AG08396 (cell line): ENCODE measurements around the gene CREB3.

Experiments used
- DNase-seq: peaks from one replicate; pipeline ENCODE4 v3.0.0; 2012; ENCODE audit warnings: low spot score, mixed read lengths

The CREB3 gene

DNA sequence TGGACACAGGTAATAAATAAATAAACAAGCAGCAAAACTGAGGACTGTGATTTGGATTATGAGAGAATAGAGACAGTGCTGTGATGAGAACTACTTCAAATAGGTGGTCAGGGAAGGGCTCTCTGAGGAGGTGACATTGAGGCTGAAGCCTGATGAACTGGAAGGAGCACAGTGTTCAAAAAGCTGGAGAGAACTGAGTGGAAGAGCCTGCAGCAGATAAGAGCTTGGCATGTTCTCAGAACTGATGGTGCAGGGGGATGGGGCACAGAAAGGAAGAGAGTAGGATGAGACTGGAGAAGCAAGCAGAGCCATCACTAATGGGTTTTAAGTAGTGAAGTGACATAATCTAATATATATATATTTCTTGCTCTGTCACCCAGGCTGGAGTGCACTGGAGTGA lies 31.5 kb upstream of the CREB3 start:
- DNase-seq = no peak

DNA sequence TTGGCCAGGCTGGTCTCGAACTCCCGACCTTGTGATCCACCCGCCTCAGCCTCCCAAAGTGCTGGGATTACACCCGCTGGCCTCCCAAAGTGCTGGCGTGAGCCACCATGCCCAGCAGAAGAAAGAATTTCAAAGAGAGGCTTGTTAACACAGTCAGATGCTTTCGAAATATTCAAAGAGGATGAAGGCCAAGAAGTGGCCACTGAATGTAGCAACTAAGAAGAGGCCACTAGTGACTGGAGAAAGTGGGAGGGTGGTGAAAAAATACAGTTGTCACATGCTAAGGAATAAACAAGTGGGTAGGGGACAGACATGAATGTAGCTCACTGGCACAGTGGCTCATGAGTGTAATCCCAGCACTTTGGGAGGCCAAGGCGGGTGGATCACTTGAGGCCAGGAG lies 29.8 kb upstream of the CREB3 start:
- no peak for DNase-seq

DNA sequence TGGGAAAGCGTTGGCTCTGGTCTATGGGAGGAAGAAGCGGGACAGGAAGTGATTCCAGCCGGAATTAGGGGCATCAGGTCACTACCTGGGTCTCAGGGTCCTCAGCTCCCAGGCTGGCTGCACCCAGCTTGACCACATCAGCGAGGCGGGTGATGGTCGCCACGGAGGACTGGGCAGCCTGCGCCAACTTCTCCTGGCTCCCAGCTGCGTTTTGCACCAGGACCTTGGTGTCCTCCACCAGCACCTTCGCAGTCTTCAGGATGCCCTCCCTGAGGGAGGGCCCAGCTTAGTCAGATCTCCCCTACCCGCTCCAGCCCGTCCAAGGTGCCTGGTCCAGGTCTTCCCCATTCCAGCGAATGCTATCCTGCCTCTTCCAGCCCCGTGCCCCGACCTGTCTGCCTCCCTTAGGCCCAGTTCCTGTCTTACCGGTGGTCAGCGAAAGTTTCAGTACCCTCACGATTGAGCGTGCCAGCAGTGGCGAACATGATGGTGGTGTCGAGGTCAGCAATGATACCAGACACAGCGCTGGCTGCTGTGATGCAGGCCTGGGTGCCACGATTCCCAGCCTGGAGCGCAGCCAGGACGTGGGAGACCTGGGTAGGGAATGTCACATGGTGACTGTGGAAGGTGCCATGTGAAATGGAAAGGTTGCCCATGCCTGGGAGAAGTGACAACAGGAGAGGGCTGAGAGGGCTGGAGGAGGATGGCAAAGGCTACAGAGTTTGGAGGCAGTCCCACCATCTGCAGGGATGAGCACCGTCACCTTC lies 28.4 kb upstream of the CREB3 start:
- no peak for DNase-seq

DNA sequence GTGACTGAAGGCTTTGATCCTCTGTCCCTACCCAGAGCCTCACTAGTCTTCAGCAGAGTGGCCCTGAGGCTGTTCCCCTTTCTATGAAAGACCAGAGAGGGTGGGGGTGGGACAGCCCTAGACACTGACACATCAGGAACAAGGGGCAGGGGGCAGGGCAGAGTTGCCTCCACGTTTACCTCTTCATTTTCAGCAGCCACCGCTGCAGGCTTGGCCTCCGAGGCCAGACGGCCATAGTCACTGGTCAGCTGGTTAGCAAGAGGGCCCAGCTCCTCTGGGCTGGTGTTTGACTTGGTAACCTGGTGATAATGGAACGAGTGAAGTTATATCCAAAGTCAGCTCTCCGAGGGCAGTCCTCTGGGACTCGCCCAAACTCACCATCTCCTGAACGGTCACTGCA lies 27.1 kb upstream of the CREB3 start:
- DNase-seq = no peak

DNA sequence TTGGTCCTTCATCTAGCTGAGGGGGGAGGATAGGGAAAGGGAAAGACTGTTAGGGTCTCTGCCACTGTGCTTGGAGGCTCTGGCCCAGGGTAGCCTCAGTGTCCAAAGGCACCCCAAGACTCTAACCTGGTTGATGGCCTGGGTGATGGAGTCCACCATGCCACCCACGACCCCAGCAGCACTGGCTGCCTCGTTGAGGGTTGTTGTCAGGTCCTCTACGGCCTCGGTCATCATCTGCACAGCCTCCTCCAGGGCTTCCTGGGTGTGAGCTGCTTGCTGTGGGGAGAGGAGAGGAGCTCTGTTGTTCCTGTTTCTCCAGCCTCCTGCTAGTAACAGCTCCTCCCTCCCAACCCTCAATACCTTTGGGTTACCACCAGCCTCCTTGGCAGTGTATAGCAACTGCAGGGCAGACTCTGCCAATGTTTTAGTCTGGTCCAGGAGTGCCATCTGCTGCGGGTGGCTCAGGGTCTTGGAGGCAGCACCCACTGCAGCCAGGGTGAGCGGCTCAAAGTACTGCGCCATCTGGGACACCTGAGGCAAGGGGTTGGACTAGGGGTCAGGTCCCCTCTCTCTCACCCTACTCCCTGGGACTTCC lies 26.5 kb upstream of the CREB3 start:
- no peak for DNase-seq

DNA sequence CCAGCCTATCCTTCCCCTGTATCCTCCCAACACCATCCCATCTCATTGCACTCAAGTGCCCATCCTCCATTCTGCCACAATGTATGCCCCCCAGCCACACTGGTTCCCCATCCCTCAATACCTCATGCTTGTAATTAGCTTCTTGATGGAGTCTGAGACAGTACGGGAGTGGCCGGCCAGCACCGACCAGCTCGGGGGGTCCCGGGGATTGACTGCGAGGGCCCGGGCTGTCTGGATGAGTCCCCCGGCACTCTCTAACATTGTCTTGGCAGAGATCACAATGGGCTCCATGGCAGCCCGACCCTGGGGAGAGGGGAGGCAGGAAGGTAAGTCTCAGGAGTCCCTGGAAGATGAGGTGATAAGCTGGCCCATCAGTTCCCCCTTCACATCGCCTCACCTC lies 25.5 kb upstream of the CREB3 start:
- no peak for DNase-seq

DNA sequence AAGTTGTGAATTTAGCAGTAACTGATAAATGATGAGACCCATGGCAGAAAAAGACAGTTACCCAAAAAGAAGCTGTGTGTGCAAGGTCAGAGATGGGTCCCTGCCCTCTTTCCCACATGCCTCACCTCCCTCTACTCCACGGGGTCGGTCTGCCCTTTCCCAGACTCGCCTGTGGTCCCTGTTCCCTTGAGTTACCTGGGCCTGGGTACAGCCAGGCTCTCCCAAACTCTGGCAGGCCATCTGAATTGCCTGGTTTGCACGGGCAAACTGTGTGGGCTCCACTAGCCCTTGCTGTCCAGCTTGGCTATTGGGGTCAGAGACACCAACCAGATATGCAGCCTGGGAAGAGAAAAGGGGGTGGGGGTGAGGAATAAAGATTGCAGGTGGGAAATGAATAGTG lies 24.3 kb upstream of the CREB3 start:
- no peak for DNase-seq

DNA sequence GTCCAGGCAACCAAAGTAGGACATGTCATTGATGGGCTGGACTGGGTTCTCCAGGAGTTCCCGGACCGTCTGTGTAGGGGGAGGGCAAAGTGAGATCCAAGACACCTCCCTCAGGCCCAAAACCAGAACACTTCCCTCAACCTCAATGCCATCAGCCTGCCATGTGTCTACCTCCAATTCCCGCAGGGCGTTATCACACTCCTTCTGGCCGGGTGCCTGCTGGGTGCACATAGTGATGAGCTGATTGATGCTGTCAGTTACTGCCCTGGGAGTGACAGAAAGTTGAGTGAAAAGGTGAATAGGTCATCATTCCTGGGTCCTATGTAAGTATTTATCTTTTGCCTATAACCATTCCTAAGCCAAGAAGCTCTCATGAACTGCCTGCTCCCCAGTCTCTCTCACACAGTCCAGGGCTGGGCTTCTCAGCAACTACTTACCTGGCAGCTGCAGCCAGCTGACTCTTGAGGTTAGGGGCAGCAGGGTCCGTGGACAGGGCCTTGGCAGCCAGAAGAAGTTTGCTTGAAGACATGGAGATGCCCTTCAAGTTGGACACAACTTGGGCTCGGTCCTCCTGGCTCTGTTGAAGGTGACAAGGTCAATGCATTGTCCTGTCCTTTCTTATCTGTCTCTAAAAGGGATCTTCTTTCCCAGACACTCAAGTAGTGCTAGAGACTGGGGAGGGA lies 21.5 kb upstream of the CREB3 start:
- DNase-seq = no peak

DNA sequence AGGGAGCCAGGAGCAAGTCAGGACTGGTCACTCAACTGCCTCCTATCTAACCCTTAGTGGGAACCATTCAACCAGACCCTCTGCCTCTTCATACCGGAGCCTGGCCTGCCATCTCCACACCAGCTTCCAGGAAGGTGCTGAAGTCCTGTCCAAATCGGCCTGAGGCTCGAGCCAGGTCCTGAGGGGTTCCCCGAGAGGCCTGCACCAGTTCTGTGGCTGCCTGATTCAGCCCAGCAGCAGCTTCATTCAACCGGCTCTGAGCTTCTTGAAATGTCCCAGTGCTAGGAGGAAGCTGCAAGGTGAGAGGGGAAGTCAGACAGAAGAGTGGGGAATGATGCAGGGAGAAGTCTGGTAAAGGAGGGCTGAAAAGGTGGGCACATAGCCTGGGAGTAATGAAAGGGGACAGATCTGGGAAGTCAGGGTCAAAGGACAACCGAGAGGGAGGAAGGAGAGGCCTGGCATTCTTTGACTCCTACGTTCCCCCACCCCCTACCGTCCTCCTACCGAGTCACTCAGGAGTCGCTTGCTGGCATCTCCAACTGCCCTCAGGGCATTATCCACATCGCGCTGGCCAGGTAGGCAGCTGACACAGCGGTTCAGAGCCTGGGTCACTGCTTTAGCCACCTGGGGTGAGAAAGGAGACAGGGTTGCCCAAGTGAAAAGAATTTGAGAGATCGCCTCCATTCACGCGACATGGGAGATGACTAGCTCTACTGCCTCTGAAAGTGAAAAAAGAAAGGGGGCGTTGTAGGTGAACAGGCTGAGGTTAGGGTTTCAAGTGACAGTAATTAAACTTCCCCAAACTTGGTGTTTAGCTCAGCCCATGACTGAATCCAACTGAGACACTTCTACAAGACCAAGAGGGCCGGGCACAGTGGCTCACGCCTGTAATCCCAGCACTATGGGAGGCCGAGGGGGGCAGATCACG lies 20.7 kb upstream of the CREB3 start:
- no peak for DNase-seq

DNA sequence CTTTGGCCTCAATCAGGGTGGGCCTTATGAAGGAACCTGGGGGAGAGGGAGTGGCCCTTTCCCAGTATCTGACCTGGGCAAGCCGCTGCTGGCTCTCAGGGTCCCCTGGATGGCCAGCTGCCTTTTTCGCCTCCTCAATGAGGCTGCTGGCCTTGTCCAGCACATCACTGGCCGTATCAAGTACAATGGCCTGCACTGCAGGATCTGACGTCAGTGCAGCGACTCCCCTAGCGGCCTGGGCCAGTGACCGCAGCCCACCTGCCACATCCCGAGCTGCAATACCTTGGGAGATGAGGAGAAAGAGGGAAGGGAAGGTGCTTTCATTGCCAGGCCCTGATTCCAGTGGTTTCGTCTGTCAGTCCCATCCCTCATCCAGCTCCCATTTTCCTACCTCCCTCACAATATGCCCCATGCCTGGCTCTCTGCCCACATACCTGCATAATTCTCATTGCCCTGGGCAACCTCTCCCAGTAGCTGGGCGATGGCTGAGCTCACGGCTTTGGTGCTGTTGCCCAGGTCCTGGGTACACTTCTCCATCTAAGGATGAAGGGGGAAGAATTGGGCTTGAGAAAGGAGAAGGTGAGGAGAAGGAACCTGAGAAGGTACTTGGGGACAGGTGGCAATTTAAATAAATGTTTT lies 19.6 kb upstream of the CREB3 start:
- DNase-seq = no peak

DNA sequence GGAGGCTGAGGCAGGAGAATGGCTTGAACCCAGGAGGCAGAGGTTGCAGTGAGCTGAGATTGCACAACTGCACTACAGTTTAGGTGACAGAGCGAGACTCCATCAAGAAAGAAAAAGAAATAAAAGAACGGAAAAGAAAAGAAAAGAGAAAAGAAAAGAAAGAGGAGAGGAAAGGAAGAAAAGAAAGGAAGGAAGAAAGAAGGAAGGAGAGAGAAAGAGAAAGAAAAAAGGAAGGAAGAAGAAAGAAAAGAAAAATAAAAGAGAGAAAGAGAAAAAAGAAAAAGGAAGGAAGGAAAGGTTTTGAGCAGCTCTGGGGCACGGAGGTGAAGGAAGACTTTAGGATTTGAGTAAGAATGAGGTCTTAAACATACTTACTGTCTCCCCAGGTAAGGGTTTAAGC lies 18.9 kb upstream of the CREB3 start:
- DNase-seq = no peak

DNA sequence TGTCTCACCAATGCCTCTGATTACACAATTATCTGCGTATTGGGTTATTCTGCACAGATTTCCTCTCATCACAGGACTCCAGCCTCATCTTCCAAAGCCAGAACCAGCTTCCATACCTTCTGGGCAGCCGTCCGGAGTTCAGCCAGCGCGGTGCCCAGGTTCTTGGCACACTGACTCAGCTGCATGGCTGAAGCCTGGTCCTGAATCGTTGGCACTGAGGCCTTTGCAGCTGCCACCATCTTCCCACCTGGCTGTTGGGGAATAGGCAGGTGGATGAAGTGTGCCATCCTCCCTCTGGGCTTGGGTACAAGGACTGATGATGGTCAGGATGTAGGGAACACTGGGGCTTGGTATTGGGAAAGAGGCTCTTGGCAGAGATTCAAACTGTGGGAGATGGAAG lies 18.3 kb upstream of the CREB3 start:
- no peak for DNase-seq

DNA sequence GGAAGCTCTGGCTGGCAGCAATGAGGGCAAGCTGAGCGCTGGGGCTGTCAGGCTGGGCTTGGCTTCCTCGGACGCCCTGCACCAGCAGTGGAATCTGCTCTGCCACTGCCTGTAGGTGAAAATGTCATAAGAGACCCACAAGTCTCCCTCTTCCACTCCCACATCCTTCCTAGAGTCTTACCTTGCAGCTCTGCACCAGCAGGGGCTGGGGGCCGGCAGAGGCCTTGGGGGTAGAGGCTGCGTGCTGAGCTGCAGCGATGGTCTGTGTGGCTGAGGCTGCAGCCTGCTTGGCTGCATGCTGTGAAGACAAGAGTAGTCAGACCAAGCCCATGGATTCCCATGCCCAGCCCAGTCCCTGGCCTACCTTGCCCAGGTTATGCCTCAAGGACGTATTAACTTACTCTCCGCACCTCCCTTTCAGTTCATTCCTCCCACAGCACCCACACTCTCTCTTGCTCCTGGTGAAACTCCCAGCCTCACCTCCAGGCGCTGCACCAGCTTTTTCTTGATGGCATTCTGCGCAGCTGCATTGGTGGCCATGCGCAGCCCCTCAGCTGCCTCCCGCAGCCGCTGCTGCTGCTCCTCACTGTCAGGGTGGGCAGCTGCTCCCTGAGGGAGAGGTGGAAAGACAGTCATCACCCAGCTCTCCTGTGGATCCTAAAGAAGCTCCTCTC lies 17.8 kb upstream of the CREB3 start:
- no peak for DNase-seq

DNA sequence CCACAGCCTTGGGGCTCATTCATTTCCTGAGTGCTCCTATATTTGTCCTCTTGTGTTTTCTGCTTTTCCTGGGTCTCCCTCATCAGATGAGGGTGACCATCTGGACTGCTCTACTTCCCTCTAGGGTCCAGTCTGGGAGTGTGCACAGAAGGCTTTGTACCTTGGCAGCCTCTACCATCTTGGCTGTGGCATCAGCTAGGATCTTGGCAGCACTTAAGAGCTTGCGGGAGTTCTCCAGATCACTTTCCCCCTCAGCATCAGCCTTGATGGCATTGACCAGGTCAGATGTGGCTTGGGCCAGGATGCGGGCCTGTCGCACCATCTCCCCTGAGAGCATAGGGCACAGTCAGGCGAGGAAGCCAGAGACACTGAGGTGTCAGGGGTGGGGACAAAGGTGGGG lies 16.2 kb upstream of the CREB3 start:
- DNase-seq = no peak

DNA sequence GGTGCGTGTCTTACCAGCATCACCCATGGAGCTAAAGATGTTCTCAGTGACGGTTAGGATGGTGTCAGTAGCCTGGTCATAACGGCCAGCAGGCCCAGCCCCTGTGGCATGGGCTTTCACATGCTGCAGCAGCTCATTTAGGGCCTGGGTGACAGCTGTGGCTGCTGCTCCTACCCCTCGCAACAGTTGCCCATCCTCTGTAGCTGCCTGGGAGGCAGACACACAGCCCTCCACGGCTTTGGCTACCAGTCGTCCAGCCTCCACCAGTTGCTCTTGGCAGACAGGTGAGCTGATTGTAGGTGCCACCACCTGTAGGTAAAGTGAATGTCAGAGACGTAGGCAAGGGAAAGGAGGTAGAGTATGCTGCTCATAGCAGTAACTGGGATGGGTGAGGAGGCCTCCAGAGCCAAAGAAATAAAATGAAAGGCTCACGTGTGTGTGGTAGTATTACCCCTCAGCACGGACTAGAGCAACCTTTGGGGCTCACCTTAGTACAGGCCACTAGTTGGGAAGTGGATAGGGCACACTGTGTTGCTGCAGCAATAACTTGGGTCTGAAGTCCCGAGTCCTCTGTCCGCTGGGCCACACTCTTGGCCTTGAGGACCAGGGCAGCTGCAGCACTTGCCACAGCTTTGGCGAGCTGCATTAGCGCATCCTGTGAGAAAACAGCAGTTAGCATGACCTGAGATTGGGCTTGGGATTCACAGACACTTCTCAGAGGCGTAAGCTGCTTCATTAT lies 15.2 kb upstream of the CREB3 start:
- no peak for DNase-seq

DNA sequence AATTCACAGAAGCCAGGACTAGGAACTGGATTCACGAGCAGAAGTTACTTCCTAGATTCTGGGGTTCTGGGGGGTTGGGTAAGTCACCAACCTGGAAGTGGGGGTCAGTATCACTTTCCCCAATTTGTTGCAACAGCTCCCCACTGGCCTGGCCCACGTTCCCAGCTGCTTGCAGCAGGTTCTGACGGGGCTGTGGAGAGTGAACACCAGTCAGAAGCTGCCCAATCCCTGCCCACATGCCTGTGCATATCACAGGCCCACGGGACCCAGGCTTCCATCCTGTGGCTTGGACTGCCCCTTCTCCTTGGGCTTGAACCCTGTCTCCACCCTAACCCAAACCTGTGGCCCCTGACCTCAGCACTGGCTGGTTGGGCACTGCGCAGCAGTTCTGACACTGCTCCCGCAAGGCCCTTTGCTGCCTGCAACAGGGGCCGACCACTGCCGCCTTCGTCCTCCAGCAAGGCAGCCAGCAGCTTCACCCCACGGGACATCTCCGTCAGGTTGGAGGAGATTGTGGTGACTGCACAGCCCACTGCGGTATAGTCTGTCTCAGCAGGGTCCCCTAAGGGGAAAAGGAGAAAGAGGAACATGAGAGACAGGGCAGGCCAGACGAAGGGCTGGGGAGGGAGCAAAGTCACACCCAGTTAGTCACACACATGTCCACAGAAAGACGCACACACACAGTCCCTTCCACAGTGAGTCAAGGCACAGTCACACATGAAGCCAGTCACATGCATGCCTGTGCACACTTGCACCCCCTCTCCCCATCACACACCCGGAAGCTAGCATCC lies 13.6 kb upstream of the CREB3 start:
- DNase-seq = no peak

DNA sequence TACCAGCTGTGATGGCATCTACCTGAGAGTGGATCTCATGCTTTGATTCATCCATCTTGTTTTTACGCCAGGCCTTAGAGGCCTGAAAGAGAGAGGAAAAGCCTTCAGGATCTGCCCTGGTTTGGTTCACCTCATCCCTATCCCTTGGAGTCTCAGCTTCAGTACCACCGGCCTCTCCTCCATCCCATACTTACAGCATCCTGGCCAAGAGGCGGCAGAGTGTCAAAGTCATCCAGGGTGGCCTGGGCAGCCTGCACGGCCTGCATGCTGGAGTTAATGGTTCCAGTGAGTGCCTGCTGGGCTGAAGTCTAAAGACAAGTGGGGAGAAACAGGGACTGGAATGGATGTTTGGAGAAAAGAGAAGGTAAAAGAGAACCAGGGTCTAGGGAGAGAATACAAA lies 12.9 kb upstream of the CREB3 start:
- DNase-seq = no peak

DNA sequence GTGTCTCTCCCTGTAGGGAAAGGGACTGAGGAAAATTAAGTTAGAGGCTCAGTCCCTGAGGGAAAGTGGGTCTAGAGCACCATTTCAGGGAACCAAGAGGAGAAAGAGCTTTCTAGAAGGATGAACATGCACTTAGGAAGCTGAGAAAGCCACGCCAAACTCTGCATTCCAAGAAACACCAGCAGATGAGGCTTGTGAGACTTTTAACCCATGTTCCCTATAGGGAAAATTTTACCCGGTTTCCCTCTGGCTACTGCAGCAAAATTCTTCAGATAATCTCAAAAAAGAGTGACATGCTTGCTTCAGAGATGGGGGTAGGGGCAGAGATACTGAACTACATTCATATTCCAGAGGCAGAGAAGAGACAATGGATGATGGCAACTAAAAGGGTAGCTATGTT lies 9.0 kb upstream of the CREB3 start:
- no peak for DNase-seq

DNA sequence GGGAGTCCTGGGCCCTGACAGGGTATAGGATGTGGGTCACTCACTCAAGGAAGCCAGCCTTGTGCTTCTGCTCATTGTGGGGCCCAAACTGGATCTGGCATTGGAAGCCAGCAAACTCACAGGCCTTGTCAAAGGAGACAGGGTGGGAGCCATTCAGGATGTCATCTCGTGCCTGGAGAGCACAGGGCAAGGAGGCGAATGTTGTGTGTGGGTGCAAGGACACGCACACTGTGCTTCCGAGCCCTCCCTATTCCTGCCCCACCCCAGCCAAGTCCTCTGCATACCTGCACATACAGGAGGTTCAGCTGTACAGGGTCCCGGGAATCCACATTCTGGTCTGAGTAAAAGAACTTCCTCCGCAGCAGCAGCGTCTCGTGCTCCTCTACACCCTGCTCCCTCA lies 8.6 kb upstream of the CREB3 start:
- DNase-seq = no peak

DNA sequence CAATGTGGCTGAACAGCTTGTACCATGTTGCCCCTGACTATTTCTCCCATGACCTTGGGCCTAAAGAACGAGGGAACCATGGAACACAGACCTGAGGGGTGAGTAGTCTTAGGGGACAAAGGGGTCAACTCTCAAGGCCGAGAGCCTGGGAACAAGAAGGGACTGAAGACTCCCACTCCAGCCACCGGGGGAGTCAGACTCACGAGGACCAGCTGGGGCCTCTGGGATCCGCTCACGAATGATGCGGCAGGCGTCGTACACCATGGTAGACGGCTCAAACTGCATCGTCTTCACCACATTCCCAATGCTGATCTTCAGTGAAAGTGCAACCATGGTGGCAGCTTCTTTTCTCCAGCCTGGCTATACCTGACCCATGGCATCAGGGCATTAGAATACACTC lies 7.1 kb upstream of the CREB3 start:
- DNase-seq = no peak
